ENCODE measurements around the gene ABL1.

The ABL1 gene

GRCh38 chr9:130834371-130835336 is at the start of gene ABL1:
TSS of gene ABL1 (plus strand) at chr9:130835254. CDS start at chr9:130835447, 193 bp downstream.
- peak; percentile 80 to 83 (median 83) for DNase-seq

- DNase-seq = peak in 1 of 3 donors; percentile 19
These were observed 49.0 kb upstream of the ABL1 start for GRCh38 chr9:130785940-130786508.

GRCh38 chr9:130786526-130786925 is 48.5 kb upstream of the ABL1 start:
- DNase-seq = peak in 2 of 3 donors; percentile 18

- DNase-seq = peak in 1 of 3 donors; percentile 18
These were observed 45.0 kb upstream of the ABL1 start for GRCh38 chr9:130789747-130790672.

GRCh38 chr9:130791303-130791894 is 43.7 kb upstream of the ABL1 start:
- peak in 1 of 3 donors; percentile 5 for DNase-seq

GRCh38 chr9:130793589-130793988 is 41.5 kb upstream of the ABL1 start:
- DNase-seq = no peak

GRCh38 chr9:130794021-130794420 is 41.0 kb upstream of the ABL1 start:
- DNase-seq = peak in 1 of 3 donors; percentile 13

GRCh38 chr9:130794423-130794822 is 40.6 kb upstream of the ABL1 start:
- DNase-seq = peak in 1 of 3 donors; percentile 14

- peak in 2 of 3 donors; percentile 7 to 18 for DNase-seq
These were observed 40.0 kb upstream of the ABL1 start for GRCh38 chr9:130794923-130795495.

GRCh38 chr9:130803116-130803515 is 31.9 kb upstream of the ABL1 start:
- peak in 1 of 3 donors; percentile 16 for DNase-seq

GRCh38 chr9:130805510-130806326 is 29.3 kb upstream of the ABL1 start:
- DNase-seq = peak in 2 of 3 donors; percentile 10 to 17

- peak in 1 of 3 donors; percentile 17 for DNase-seq
These were observed 28.7 kb upstream of the ABL1 start for GRCh38 chr9:130806327-130806716.

GRCh38 chr9:130810609-130811136 is 24.4 kb upstream of the ABL1 start:
- DNase-seq = peak in 1 of 3 donors; percentile 8

GRCh38 chr9:130815242-130815808 is 19.7 kb upstream of the ABL1 start:
- DNase-seq = no peak

- DNase-seq = no peak
These were observed 17.1 kb upstream of the ABL1 start for GRCh38 chr9:130817914-130818313.

GRCh38 chr9:130820135-130820738 is 14.8 kb upstream of the ABL1 start:
- no peak for DNase-seq

GRCh38 chr9:130823435-130823834 is 11.6 kb upstream of the ABL1 start:
- DNase-seq = no peak

- no peak for DNase-seq
These were observed 11.0 kb upstream of the ABL1 start for GRCh38 chr9:130824079-130824478.

- no peak for DNase-seq
These were observed 10.3 kb upstream of the ABL1 start for GRCh38 chr9:130824643-130825350.

GRCh38 chr9:130825351-130825651 is 9.8 kb upstream of the ABL1 start:
- no peak for DNase-seq
